WERI-Rb-1 (cell line): ENCODE results near the gene IQSEC1.

Experiments used
- DNase-seq: peaks from one replicate; pipeline ENCODE4 v3.0.0-alpha.2; 2020
- H3K27ac ChIP-seq: fragments of 250-450 bp; sonication (Bioruptor Pico); 2 replicates; pipeline ENCODE4 v1.5.1; 2020; ENCODE audit warnings: mild to moderate bottlenecking, moderate library complexity
- H3K27me3 ChIP-seq: fragments of 250-450 bp; sonication (Bioruptor Pico); 2 replicates; pipeline ENCODE4 v1.5.1; 2021; ENCODE audit warnings: mild to moderate bottlenecking, low read depth, moderate library complexity; ENCODE audit not compliant: insufficient read depth, severe bottlenecking
- H3K36me3 ChIP-seq: fragments of 250-450 bp; sonication (Bioruptor Pico); 2 replicates; pipeline ENCODE4 v1.5.1; 2020; ENCODE audit warnings: mild to moderate bottlenecking, moderate library complexity
- H3K4me3 ChIP-seq: 2 replicates; pipeline ENCODE4 v1.5.1; 2011; ENCODE audit warnings: low read depth, mild to moderate bottlenecking, control low read depth, low read length
- H3K9me3 ChIP-seq: fragments of 250-450 bp; sonication (Bioruptor Pico); 2 replicates; pipeline ENCODE4 v1.5.1; 2021; ENCODE audit warnings: mild to moderate bottlenecking, moderate library complexity; ENCODE audit not compliant: severe bottlenecking
- TF ChIP-seq, protein P1 (sequence below): IDR thresholded peaks from 2 replicates; pipeline ENCODE4 v1.5.1; 2011; ENCODE audit warnings: low read depth, mild to moderate bottlenecking, control low read depth, inconsistent platforms, low read length

Gene IQSEC1

GRCh38 chr3:13113346-13114330 is 40.4 kb upstream of the IQSEC1 start:
- H3K27ac ChIP-seq = peak overlapping the region; percentile 97
- TF ChIP-seq, protein P1, sequence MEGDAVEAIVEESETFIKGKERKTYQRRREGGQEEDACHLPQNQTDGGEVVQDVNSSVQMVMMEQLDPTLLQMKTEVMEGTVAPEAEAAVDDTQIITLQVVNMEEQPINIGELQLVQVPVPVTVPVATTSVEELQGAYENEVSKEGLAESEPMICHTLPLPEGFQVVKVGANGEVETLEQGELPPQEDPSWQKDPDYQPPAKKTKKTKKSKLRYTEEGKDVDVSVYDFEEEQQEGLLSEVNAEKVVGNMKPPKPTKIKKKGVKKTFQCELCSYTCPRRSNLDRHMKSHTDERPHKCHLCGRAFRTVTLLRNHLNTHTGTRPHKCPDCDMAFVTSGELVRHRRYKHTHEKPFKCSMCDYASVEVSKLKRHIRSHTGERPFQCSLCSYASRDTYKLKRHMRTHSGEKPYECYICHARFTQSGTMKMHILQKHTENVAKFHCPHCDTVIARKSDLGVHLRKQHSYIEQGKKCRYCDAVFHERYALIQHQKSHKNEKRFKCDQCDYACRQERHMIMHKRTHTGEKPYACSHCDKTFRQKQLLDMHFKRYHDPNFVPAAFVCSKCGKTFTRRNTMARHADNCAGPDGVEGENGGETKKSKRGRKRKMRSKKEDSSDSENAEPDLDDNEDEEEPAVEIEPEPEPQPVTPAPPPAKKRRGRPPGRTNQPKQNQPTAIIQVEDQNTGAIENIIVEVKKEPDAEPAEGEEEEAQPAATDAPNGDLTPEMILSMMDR = peak; percentile 9; the same call in 1 of the 2 replicates
- no peak overlapping the region for H3K4me3 ChIP-seq
- no peaks in the 10 kb centered on the region for H3K27me3 ChIP-seq
- no peaks in the 10 kb centered on the region for H3K36me3 ChIP-seq
- no peaks in the 10 kb centered on the region for H3K9me3 ChIP-seq
- DNase-seq = peak; percentile 9

GRCh38 chr3:13112521-13113345 is 39.5 kb upstream of the IQSEC1 start:
- Histone ChIP-seq H3K4me3 (no peak overlapping the region), H3K36me3 (no peaks in the 10 kb centered on the region), H3K27ac (peak overlapping the region; percentile 97), H3K27me3 (no peaks in the 10 kb centered on the region), H3K9me3 (no peaks in the 10 kb centered on the region)
- TF ChIP-seq, protein P1 = no peak
- peak; percentile 5 for DNase-seq

DNA sequence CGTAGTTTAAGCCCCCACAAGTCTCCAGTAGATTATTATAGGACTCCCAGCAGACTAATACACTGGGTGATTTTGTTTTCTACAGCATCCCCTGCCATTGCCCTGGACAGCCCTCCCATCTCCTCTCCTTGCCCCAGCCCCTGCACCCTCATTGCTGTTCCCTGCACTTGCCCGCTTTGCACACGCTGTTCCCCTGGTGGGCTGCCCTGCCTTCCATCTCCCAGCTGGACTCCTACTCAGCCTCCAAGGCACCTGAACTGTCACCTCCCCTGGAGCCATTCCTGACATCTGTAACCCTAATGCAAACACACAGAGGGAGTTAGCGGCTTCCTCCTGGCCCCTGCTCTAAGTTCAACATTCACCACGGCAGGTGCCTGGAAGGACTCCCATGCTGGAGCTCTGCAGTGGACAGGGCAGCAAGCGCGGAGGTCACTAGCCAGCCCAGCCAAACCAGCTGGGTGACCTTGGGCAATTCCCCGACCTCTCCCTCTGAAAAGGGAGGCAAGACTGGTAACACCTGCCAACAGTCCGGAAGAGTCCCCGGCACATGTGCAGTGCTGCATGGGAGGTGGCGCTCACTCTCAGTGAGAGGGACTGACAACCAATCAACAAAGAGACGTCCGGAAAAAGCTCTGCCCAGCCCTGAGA is 38.8 kb upstream of the IQSEC1 start:
- no peaks in the 10 kb centered on the region for H3K27me3 ChIP-seq
- no peak overlapping the region for H3K4me3 ChIP-seq
- no peaks in the 10 kb centered on the region for H3K36me3 ChIP-seq
- TF ChIP-seq, protein P1 = no peak
- peak overlapping the region; percentile 97 for H3K27ac ChIP-seq
- H3K9me3 ChIP-seq = no peaks in the 10 kb centered on the region
- DNase-seq = peak; percentile 30

GRCh38 chr3:13111173-13111872 is 38.1 kb upstream of the IQSEC1 start:
- TF ChIP-seq, protein P1 = no peak
- H3K9me3 ChIP-seq = no peaks in the 10 kb centered on the region
- H3K36me3 ChIP-seq = no peaks in the 10 kb centered on the region
- DNase-seq = peak; percentile 67
- peak overlapping the region; percentile 97 for H3K27ac ChIP-seq
- H3K27me3 ChIP-seq = no peaks in the 10 kb centered on the region
- peak overlapping the region; percentile 5 for H3K4me3 ChIP-seq

DNA sequence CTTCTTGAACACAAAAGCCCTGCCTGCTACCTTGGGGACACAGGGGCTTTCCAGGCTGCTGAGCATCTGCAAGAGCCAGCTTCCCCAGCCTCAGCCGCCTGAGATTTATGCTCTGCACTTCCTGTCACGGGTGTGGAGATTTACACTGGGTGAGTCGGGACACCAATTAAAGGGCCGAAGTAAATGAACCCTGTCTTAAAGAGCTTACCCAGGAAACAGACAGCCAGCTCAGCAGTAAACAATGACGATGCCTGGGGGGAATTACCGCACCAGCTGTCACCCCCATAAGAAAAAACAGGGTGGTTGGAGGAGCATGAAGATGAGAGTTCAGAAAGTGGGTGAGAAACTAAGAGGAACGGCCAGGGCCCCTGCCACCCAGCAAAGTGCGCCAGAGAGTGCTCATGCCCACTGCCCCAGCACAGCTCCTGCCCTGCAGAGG is 37.5 kb upstream of the IQSEC1 start:
- Histone ChIP-seq H3K27me3 (no peaks in the 10 kb centered on the region), H3K4me3 (peak overlapping the region; percentile 5), H3K36me3 (no peaks in the 10 kb centered on the region; the same call in 1 of the 2 replicates), H3K27ac (peak overlapping the region; percentile 97), H3K9me3 (no peaks in the 10 kb centered on the region)
- TF ChIP-seq, protein P1 = no peak
- peak; percentile 95 for DNase-seq
